AML-193 (cell line): ENCODE data around the gene CREB3L1.

Source experiments
- DNase-seq, 2 experiments: peaks; one replicate each; lab custom pipeline; 2025; lab: John Stamatoyannopoulos, UW

Gene CREB3L1

GRCh38 chr11:46345881-46346484 is 68.5 kb downstream of the CREB3L1 start:
- DNase-seq, result peak; percentile 46 to 60

GRCh38 chr11:46346886-46347636 is 69.6 kb downstream of the CREB3L1 start, which contains the start of gene DGKZ:
Gene DGKZ, plus strand, starts transcription at chr11:46347463. Its CDS starts 197 bp downstream, at chr11:46347660.
- peak; percentile 71 to 88 for DNase-seq

DNA sequence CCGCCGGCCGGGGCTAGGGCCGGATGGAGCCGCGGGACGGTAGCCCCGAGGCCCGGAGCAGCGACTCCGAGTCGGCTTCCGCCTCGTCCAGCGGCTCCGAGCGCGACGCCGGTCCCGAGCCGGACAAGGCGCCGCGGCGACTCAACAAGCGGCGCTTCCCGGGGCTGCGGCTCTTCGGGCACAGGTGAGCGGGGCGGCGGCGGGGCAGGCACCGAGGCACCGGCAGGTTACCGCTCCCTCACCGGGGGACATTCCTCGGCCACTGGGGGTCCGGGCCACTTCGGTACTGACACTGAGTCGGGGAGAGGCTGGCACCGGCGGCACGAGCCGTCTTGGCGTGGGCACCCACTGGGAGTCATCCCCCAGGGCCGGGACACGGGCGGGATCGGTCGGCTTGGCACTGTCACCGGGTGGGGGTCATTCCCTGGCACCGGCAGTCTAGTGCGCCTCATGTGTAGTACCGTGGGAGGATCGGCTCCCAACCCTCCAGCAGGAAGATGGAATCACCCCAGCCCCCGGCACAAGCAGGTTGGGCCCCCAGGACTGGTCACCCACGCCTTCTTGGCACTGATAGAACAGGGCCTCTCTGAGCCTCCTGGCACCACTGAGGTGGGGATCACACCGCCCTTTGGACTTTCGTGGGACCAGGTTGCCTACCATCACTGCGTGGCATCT is 70.3 kb downstream of the CREB3L1 start:
- no peak for DNase-seq

DNA sequence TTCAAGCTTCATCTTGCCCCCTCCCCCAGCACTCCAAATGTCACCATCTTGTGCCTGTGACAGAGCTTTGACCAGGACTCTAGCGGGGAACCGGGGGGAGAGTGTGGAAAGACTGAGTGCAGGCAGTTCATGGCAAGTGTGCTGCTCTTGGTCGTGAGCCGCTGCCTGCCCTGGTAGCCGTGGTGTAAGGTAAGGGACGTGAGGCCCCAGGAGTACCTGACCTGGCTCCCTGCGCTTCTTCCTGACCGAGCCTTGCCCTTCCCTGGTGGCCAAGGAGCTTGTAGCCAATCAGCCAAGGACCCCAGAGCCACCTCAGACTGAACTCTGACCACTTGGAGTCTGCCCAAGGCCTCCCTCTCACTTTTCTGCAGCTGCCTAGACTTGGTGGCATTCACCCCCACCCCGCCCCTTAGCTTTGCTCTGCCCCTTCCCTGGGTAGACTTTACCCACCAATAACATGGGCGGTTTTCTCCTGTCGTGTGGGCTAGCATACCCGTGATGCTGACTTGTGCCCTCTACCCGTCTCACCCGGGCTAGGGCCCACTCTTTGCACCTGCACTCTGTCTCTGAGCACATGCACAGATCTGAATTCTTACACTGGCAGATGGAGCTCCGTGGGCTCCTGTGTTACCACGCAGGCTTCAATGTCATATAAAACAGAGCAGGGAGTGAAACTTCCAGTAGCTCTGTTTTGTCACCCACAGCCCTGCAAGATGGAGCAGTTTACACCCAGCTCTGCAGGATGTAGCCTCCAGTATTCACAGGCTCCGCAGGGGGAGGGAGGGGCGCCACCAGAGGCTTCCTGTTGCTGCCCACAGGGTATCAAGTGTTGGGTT is 71.3 kb downstream of the CREB3L1 start:
- DNase-seq, result peak in 1 of 2 experiments; percentile 7

DNA sequence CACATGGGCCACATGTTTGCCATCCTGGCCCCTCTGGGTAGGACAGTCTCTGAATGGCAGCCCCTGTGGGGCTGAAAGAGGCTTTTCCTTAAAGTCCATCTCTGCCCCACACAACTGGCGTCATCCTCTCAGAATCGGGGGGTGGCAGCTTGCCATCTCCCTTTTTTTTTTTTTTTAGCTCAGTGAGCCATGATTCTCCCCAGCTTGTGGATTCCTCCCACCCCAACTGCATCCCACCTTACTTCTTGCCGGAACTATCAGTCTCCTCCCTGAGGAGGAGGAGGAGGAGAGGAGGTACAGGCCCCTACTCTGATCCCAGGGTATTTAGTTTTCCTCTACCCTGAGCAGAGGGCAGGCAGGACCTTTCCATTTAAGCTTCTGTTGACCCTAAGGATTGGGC is 73.2 kb downstream of the CREB3L1 start:
- no peak for DNase-seq

DNA sequence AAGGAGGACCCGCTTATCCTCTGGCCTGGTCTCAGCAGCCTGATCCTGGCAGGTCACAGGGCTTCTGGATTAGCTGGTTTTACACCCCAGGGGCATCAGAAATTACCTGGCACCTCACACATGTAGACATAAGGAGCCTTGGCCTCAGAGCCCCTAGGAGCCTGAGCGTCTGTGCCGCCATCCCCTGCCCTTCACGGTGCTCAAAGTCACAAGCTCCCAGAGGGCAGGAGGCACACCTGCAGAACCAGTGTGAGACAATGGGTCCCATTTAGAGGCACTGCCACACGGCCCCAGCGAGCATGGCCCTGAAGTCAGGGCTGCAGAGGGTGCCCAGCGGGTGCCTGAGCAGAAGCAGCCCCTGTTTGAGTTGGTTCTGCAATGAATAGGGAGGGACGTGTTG is 73.7 kb downstream of the CREB3L1 start:
- no peak for DNase-seq

DNA sequence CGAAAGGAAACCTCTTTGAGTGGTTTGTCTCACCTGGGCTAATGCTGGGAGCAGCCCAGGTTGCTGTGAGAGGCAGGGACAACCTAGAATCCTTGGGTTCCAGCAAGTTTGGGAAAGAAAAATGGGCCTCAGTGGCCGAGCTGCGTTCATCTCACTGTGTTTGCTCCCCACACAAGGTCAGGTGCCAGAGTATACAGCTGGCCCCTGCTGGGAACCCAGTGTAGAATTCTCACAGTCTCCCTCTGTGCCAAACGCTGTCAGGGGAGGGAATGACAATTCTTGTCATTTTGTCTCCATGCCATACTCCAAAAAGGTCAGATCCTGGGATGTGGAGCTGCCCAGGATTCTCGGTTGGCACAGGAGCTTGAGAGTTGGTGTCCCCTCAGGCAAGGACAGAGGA is 74.1 kb downstream of the CREB3L1 start:
- DNase-seq, result no peak

DNA sequence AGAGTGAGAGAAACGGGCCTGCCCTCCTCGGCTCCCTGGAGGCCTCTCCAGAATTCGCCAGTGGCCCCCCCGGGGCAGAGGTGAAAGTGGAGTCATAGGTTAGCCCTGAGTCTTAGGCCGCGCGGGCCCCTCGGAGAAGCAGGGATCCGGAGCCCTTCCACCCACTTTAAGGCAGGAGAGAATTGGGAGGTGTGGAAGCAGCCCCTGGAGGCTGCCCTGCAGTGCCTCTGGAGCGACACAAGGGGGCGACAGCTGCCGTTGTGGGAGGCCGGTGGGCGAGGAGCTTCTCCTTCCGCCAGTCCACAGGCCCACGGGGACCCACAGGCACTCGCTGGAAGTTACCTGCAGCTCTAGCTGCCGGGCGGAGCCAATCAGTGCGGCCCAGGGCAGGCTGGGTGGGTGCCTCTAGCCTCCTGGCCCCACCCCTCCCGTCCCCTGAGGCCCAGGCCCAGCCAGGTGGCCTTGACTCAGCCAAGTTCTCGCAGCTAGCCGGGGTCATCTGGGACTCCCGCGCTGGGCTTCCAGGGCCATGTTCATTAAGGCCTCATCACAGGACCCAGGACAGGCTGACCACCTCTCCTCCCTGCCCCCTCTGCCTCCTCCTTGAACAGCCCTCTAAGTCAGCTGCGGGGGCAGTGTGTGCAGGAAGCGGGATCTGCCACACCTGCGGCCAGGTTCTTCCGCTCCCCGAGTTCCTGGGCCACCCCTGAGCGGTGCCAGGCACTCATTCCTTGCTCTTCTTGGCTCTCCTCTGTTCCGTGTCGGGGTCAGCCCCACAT is 74.8 kb downstream of the CREB3L1 start:
- DNase-seq, result peak in 1 of 2 experiments; percentile 13

GRCh38 chr11:46353698-46354097 is 76.2 kb downstream of the CREB3L1 start:
- no peak for DNase-seq

DNA sequence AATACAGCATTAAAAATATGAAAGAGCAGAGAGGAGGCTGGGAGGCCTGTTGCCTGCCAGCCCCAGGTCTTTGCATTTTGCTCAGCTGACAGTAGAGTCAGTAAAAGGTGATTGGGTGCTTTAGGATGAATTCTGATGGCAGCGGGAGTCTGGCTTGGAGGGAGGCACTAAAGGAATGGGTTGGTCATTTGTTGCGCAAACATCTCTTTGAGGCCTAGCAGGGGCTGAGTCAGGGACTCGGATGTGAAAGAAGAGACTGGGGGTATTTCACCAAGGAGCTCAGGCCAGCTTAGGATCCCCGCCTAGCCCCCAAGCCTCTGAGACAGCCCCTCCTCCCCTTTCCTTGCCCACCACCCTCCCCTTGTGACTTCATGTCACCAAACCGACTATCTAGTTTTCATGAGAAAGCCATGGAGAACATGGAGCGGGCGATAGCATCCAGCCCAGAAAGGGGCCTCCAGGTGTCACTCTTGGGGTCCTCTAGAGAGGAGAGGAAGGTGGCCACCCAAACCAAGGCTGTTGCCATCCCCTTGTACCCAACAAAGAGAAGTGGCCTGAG is 79.5 kb downstream of the CREB3L1 start:
- DNase-seq, result peak; percentile 61 to 65

DNA sequence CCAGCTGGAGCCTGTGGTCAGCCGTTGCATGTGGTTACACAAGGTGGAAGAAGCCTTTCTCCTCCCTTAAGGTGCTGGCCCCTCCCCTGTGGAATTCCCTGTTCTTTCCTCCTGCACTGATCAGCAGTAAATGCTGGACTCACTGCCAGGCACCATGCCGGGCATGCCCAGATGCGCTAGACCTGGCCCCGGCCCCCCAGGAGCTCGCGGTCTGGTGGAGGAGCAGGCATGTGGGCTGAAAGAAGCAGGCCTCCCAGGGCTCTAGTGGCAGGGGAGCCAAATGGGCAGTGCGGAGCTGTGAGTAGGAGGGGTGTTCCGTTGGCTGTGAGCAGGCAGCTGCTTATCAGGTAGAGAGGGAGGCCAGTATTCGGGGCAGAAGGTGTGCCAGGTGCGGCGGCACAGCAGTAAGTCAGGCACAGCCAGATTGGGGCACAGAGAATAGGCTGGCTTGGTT is 80.0 kb downstream of the CREB3L1 start:
- DNase-seq, result peak; percentile 35 to 45

DNA sequence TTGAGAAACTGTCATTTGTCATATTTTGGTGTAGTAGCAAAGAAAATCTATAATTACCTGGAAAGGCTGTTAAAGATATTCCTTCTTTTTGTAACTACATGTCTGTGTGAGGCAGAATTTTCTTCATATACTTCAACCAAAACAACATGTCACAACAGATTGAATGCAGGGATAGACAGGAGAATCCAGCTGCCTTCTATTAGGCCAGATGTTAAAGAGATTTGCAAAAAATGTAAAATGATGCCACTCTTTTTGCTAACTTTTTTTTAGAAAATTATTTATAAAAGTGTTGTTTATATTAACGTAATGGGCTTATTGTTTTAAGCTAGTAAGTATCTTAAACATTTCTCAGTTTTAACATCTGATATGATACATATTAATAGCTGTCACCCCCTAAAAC is 82.5 kb downstream of the CREB3L1 start:
- DNase-seq, result no peak

DNA sequence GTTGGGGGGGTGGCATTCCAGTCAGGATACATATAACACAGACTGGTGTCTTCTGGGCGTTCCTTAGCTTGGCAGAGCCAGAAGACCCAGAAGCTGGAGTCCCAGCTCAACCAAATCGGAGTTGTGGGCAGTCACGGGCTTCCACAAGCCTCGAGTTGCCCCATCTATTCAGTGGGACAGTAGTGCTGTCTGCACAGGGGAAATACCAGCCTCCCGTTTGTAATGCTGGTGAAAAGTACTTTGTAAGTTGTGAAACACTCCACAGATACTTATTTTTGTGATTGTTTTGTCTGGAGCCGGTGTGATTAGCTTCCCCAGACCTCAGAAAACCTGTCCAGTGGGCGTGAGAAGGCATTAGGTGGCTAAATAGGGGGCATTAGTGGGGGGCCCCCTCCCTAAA is 83.4 kb downstream of the CREB3L1 start:
- DNase-seq, result peak; percentile 34 to 39

DNA sequence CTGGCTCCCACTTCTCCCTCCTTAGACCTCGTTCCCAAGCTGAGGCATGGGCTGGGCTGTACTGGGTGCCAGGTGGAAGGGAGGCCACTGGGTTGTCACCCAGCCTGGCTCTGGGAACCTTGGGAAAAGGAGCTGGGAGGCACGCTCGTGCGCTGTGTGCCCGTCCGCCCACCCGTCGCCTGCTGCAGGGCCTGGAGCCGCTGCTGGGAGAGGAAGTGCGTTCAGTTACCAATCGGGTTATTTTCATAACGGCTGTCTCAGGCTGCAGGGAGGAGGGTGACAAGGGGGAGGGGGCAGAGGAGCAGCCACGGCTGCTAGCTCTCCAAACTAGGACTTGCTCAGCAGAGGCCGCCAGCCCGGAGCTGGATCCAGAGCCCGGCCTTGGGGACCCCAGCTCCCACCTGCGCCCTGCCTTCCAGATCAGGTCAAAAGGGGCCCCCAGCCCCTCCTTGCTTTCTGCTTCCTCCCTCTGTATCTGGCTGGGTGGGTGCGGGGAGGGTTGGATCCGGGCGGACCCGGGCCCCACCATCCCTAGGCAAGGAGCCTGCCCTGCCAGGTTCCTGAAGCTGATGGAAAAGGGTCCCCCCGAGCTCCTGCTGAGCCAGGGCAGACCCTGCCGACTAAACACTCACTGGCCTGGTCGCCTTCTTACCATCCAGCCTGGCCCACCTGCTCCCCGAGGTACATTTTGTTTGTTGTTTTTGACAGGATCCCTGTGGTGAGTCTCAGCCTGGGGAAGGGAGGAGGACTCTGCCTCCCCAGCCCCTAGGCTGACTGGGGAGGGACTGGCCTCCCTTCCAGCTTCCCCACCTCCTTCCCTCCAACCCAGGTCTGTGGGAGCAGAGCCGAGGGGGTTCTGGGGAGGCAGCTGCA is 84.1 kb downstream of the CREB3L1 start:
- DNase-seq, result peak; percentile 77 to 80

DNA sequence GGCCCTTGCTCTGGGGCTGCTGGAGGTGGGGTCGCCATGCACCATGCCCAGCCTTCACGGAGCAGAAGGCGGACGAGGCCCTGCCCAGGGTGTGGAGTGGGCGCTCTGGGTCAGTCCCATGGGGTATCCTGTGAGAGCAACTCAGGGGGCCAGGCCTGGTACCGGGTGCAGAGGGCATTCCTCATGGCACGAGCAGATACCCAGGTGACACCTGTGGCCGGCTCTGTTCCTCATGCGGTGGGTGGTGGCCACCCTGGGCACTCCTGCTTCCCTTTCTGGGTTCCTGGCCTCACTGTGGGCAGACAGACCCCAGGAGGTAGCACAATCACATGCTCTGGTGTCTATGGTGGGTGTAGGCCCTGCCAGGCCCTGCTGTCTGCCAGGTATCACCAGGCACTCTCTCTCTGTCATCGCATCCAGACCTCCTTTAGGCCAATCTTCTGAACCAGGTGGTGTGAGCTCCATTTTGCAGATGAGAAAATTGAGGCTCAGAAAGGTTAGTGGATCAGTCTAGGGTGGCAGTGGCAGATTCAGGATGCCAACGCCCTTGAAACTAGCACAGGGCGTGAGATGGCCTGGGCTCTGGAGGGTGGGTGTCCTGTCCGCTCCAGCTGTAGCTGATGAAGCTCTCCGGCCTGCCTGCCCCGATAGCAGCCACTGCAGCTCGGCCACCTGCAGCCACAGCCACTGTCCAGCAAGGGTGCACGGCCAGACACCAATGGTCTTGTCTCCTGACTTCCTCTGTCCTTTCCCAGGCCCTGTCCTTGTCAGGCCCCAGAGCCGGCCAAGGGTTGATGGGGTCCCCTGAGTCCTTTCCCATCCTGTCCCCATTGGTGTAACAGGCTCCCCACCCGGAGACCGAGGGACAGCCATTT is 84.9 kb downstream of the CREB3L1 start:
- no peak for DNase-seq

- DNase-seq, result peak; percentile 43 to 64
Measured at GRCh38 chr11:46363031-46363407, 85.6 kb downstream of the CREB3L1 start.

- DNase-seq, result no peak
Measured at GRCh38 chr11:46363455-46364005, 86.1 kb downstream of the CREB3L1 start.

DNA sequence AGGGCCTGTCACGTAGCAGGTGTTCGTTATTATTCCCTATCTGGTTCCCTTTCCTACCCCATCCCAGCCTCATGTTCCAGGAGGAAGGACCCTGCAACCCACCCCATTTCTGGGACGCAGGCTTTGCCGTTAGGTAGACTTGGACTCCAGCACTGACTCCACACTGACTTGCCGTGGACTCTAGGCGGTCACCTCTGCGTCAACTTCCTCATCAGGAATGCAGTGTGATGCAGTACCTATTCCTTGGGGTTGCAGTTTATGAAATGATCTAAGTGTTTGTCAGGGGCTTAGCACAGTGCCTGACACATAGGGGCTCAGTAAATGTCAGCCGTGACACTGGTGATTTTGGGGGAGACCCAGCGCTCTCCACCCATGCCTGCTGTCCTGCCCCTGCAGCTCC is 86.6 kb downstream of the CREB3L1 start:
- DNase-seq, result no peak

DNA sequence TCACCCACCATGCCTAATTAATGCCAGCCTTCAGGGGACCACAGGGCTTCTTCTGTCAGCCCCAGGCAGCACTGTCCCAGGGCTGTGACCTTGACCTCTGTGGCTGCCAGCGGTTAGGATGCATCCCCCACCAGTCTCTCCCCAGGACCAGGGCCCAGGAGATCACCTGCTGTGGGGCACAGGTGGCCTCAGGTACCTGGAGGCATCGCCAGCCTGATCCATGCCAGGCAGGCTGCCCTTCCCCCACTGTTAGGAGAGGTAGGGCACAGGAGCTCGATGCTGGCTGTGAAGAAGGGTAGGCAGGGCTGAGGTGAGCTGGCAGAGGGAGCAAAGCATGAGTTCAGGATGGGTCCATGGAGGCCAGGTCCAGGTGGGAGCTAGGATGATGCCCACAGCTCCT is 87.3 kb downstream of the CREB3L1 start:
- no peak for DNase-seq
